PC-3 (cell line): ENCODE results near the gene LRRC71.

Source experiments
- EZH2 ChIP-seq: fragments of 300-600 bp; sonication (generic); IDR thresholded peaks from one replicate; pipeline ENCODE4 v1.6.1; 2017; ENCODE audit warnings: antibody characterized with exemption, mild to moderate bottlenecking, low read length; ENCODE audit not compliant: unreplicated experiment
- EZH2phosphoT487 ChIP-seq: fragments of 300-600 bp; sonication (generic); IDR thresholded peaks from 2 replicates; pipeline ENCODE4 v1.6.1; 2018; ENCODE audit warnings: mild to moderate bottlenecking, antibody characterized with exemption, low read length, borderline replicate concordance
- TF ChIP-seq, protein P1 (sequence below): fragments of 300-600 bp; sonication (generic); conservative IDR thresholded peaks from 2 replicates; pipeline ENCODE4 v1.5.1; 2017; ENCODE audit warnings: antibody characterized with exemption, low read depth, mild to moderate bottlenecking, low read length

DNA sequence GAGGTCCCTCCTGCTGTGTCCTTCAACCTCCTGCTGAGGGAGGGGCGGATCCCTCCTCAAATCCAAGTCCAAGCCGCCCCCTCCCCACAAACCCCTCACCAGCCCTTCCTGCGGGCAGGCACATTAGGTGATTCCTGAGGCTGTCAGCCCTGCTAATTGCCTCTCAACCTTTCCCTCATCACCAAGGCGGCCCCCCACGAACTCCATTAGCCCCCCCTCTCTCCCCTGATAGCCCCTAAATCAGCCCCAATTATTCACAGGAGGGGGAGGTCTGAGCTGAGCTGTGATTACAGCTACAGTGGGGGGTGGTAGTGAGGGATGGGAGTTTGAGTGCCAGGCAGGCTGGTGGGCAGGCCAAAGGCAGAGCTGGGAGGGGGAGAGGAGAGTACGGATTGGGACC, 32.7 kb upstream of the LRRC71 start:
- TF ChIP-seq EZH2phosphoT487 (no peak), EZH2 (no peak)
- TF ChIP-seq, protein P1, sequence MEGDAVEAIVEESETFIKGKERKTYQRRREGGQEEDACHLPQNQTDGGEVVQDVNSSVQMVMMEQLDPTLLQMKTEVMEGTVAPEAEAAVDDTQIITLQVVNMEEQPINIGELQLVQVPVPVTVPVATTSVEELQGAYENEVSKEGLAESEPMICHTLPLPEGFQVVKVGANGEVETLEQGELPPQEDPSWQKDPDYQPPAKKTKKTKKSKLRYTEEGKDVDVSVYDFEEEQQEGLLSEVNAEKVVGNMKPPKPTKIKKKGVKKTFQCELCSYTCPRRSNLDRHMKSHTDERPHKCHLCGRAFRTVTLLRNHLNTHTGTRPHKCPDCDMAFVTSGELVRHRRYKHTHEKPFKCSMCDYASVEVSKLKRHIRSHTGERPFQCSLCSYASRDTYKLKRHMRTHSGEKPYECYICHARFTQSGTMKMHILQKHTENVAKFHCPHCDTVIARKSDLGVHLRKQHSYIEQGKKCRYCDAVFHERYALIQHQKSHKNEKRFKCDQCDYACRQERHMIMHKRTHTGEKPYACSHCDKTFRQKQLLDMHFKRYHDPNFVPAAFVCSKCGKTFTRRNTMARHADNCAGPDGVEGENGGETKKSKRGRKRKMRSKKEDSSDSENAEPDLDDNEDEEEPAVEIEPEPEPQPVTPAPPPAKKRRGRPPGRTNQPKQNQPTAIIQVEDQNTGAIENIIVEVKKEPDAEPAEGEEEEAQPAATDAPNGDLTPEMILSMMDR = no peak
